ENCODE data around the gene COL27A1.
A peak's percentile ranks its signal among the peaks of the same experiment; 100 is the strongest.

COL27A1 gene

DNA sequence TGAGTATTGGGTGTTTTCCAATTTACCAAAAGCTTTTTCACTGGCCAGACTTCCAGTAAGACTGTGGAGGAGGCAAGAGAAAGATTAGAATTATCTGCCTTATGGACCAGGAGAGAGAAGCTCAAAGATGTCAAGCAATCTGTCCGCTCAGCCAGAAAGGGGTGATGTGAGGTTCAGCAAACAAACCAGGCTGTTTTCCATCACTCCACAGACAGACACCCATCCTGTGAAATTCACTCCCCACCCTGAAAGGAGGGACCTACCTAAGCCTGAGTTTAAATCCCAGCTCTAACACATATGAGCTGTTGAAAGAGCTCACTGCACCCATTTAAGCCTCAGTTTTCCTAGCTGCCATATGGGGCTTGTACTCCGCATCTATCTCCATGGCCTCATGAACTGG is 14.9 kb upstream of the COL27A1 start:
- peaks cover 88% of the 10 kb centered on the region for H3K27me3 ChIP-seq (ENCODE audit: control insufficient read depth, insufficient read depth, low read length)
- no peaks in the 10 kb centered on the region for H3K36me3 ChIP-seq (ENCODE audit: insufficient read depth, low read length)
- no peak overlapping the region for H3K4me3 ChIP-seq (ENCODE audit: low read length)

DNA sequence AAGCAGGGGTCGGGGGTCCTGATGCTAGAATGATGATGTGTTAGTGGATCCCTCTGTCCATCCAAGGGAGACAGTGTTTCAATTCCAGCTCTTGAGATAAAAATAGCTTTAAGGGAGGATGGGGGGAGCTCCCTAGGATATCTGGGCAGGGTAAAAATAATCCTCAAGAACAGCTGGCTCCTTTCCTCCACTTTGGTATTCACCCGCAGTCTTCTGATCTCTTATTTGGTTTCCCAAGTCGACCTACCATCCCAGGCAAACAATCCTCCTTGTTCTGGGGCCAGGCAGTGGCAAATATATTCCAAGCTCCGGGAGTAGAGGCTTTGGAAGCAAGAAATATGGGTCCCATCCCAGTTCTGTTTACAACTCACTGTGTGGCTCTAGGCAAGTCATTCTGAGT is 14.5 kb upstream of the COL27A1 start:
- H3K4me1 ChIP-seq (ENCODE audit: control insufficient read depth, insufficient read depth, low read length) = no peaks in the 10 kb centered on the region
- H3K9ac ChIP-seq (ENCODE audit: low read depth, low read length) = no peak overlapping the region
- no peaks in the 10 kb centered on the region for H3K9me3 ChIP-seq (replicated peaks; ENCODE audit: low read length)
- H3K4me3 ChIP-seq (ENCODE audit: low read length) = no peak overlapping the region
- no peak overlapping the region for H3K4me2 ChIP-seq (ENCODE audit: low read length)
- H3K27me3 ChIP-seq (ENCODE audit: control insufficient read depth, insufficient read depth, low read length) = peaks cover 85% of the 10 kb centered on the region
- no peaks in the 10 kb centered on the region for H3K36me3 ChIP-seq (ENCODE audit: insufficient read depth, low read length)

More for the DNA sequence above, 14.9 kb upstream of the COL27A1 start:
- H3K4me1 ChIP-seq (ENCODE audit: control insufficient read depth, insufficient read depth, low read length) = no peaks in the 10 kb centered on the region
- no peak overlapping the region for H3K9ac ChIP-seq (ENCODE audit: low read depth, low read length)
- no peaks in the 10 kb centered on the region for H3K9me3 ChIP-seq (replicated peaks; ENCODE audit: low read length)
- H3K4me2 ChIP-seq (ENCODE audit: low read length) = no peak overlapping the region

DNA sequence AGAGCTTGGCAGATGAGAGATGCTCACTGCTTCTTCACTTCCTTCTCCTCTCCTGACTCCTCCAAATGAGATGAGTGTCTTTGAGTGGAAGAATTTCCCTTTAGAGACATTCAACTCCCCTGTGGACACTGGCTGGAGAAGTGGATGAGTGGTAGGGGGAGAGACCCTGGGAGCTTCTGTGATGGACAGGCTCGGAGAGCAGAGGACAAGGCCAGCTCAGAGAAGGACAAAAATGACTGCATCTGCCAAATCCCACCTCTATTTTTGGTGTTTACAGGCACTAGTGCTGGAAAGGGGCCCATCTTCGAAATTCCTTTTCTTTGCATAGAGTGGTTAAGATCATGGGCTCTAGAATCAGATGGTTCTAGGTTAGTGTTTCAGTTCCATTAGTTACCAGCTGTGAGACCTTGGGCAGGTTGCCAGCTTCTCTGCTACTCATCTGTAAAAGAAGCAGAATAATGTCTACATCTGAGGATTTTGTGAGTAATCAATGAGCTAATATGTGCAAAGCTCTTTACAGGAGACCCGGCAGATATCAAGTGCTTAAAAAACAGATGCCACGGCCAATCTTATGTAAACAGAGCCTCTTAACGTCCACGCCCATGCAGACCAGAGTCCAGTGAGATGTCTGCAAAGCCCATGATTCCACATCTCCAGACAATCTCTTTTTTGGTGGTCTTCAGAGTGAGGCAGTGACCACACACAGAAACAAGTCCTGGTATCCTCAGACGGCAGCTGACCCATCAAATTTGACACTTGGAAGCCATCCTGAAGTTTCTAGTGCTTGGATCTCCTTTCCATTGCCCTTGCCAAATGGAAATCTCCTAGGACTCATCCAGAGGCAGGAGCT is 13.6 kb upstream of the COL27A1 start:
- H3K4me2 ChIP-seq (ENCODE audit: low read length) = no peak overlapping the region
- H3K4me3 ChIP-seq (ENCODE audit: low read length) = no peak overlapping the region
- H3K27me3 ChIP-seq (ENCODE audit: control insufficient read depth, insufficient read depth, low read length) = peaks cover 85% of the 10 kb centered on the region

DNA sequence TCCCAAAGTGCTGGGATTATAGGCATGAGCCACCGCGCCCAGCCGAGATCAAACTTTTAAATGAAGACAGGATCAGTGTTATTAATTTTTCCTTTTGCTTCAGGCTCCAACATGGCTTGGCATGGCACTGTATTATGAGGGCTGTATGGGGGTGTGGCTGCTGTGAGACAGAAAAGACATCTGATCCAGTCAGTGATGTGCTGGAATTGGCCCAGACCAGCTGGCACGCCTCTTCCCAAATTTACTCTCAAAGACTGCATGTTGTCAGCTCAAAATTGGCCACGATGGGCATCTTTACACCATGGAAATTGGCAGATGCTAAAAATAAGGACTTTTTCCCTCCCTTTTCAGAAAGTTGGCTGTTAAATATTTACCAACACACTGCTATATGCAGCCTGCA is 12.1 kb upstream of the COL27A1 start:
- no peak overlapping the region for H3K4me3 ChIP-seq (ENCODE audit: low read length)
- peaks cover 83% of the 10 kb centered on the region for H3K27me3 ChIP-seq (ENCODE audit: control insufficient read depth, insufficient read depth, low read length)
- H3K9ac ChIP-seq (ENCODE audit: low read depth, low read length) = no peak overlapping the region
- no peaks in the 10 kb centered on the region for H3K36me3 ChIP-seq (ENCODE audit: insufficient read depth, low read length)
- H3K4me2 ChIP-seq (ENCODE audit: low read length) = no peak overlapping the region
- H3K4me1 ChIP-seq (ENCODE audit: control insufficient read depth, insufficient read depth, low read length) = no peaks in the 10 kb centered on the region
- H3K9me3 ChIP-seq (replicated peaks; ENCODE audit: low read length) = no peaks in the 10 kb centered on the region

More for the DNA sequence above, 13.6 kb upstream of the COL27A1 start:
- Histone ChIP-seq H3K36me3 (ENCODE audit: insufficient read depth, low read length) (no peaks in the 10 kb centered on the region), H3K4me1 (ENCODE audit: control insufficient read depth, insufficient read depth, low read length) (no peaks in the 10 kb centered on the region), H3K9me3 (replicated peaks; ENCODE audit: low read length) (no peaks in the 10 kb centered on the region), H3K9ac (ENCODE audit: low read depth, low read length) (no peak overlapping the region)

DNA sequence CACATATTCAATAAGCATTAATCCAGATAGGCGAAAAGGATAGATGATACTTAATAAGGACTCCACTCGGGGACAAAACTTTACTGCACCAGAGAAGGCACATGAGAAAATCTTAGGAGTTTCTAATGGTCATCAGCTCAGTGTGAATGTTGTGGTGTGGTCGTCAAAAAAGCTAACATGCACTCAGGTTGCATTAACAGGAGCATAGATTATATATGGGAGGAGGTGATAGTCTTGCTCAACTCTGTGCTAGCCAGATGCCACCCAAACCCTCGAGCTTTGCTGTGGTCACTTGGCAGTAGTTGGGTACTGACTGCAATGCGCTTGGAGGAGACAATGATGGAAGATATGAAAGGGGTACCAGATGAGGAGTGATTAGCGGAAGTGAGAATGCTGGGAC is 8.6 kb upstream of the COL27A1 start:
- Histone ChIP-seq H3K36me3 (ENCODE audit: insufficient read depth, low read length) (no peaks in the 10 kb centered on the region), H3K4me3 (ENCODE audit: low read length) (no peak overlapping the region), H3K4me2 (ENCODE audit: low read length) (no peak overlapping the region), H3K9ac (ENCODE audit: low read depth, low read length) (no peak overlapping the region), H3K4me1 (ENCODE audit: control insufficient read depth, insufficient read depth, low read length) (no peaks in the 10 kb centered on the region), H3K9me3 (replicated peaks; ENCODE audit: low read length) (no peaks in the 10 kb centered on the region), H3K27me3 (ENCODE audit: control insufficient read depth, insufficient read depth, low read length) (peaks cover 59% of the 10 kb centered on the region)

DNA sequence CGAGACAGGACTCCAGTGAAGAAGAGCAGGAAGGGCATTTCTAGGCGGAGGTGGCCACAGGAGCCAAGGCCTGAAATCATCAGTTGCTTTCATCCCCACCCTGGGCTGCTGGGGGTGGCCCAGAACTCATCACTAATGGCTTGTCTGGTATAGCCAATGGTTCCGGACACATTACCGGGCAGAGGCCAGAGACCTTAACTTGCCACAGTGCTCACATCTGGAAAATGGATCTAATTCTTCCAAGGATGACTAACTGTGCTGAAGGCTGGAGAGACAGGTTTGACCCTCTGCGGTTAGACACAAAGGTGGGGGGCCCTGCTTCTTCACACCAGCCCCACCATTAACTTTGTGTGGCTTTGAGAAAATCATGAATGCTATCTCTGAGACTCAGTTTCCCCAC is 6.2 kb upstream of the COL27A1 start:
- H3K27me3 ChIP-seq (ENCODE audit: control insufficient read depth, insufficient read depth, low read length) = peaks cover 61% of the 10 kb centered on the region
- no peaks in the 10 kb centered on the region for H3K36me3 ChIP-seq (ENCODE audit: insufficient read depth, low read length)

DNA sequence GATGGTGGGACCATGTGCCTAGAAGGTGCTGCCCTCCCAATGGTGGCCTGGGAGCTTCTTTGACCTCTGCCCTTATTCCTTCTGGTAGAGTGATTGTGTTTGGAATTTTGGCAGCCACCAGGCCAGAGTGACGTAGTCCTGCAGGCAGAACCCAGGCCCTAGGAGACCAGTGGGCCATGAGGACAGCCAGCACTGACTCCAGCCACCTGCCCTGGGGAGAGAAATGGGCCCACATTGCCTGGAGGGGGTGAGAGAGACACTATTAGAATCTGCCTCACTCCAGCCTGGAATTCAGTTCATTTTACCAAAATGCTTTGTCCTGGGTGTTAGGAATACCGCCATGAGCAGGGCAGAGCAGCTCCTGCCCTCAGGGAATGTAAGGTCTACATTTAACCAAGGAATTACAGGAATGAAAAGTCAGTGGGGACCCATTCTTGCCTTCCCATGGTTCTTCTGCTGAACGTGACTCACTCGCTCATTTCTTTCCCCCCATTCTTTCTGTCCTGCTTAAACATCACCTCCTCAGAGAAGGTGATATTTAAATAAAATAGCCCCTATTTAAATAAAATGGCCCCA is 5.5 kb upstream of the COL27A1 start:
- H3K4me2 ChIP-seq (ENCODE audit: low read length) = no peak overlapping the region
- H3K27me3 ChIP-seq (ENCODE audit: control insufficient read depth, insufficient read depth, low read length) = peaks cover 61% of the 10 kb centered on the region
- no peak overlapping the region for H3K4me3 ChIP-seq (ENCODE audit: low read length)
- H3K4me1 ChIP-seq (ENCODE audit: control insufficient read depth, insufficient read depth, low read length) = peaks cover 14% of the 10 kb centered on the region
- no peaks in the 10 kb centered on the region for H3K36me3 ChIP-seq (ENCODE audit: insufficient read depth, low read length)
- H3K9me3 ChIP-seq (replicated peaks; ENCODE audit: low read length) = no peaks in the 10 kb centered on the region
- H3K9ac ChIP-seq (ENCODE audit: low read depth, low read length) = no peak overlapping the region

More for the DNA sequence above, 6.2 kb upstream of the COL27A1 start:
- Histone ChIP-seq H3K9me3 (replicated peaks; ENCODE audit: low read length) (no peaks in the 10 kb centered on the region), H3K4me2 (ENCODE audit: low read length) (no peak overlapping the region), H3K4me3 (ENCODE audit: low read length) (no peak overlapping the region), H3K4me1 (ENCODE audit: control insufficient read depth, insufficient read depth, low read length) (peaks cover 7% of the 10 kb centered on the region), H3K9ac (ENCODE audit: low read depth, low read length) (no peak overlapping the region)

DNA sequence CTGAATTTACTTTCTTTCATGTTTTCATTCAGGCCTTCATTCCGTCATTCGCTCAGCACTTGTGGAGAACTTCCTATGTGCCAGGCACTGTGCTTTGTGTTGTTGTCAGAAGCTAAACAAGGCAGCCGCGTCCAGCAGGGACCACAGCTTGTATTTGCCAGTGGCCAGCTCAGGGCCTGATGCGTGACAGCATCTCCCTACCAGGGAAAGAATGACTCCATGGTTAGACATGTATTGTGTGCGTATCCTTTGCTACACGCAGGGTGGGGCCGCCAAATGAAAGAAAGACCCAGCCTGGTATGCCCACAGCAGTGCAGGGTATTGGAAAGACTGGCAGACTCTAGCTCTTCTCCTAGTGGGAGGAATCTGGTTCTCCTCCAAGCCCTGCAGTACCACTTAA is 4.7 kb upstream of the COL27A1 start:
- Histone ChIP-seq H3K9ac (ENCODE audit: low read depth, low read length) (no peak overlapping the region), H3K4me1 (ENCODE audit: control insufficient read depth, insufficient read depth, low read length) (peaks cover 17% of the 10 kb centered on the region), H3K4me2 (ENCODE audit: low read length) (no peak overlapping the region), H3K36me3 (ENCODE audit: insufficient read depth, low read length) (no peaks in the 10 kb centered on the region), H3K27me3 (ENCODE audit: control insufficient read depth, insufficient read depth, low read length) (peaks cover 55% of the 10 kb centered on the region), H3K4me3 (ENCODE audit: low read length) (no peak overlapping the region), H3K9me3 (replicated peaks; ENCODE audit: low read length) (no peaks in the 10 kb centered on the region)

DNA sequence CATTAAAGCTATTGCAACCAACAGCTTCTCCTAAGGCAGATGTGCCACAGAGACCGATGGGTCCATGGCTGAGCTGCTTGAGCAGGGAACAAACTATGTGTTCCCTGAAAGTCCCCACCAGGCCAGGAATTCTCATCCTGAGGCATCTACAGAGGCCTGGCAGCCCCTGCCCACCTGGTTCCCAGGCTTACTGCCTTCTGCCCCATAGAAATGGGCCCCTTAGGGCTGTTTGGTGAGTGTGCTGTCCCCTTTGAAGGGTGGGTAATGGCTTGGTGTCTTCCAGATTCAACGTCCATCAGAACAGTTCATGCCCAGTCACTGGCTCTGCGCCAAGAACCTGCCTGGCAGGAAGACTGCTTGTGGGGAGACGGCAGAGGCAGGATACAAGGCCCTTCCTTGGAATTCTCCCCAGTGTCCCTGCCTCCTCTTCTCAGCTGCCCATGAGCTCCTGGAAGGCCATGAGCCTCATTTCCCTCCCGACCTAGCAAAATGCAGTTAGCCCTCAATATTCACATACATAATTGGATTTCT is 3.8 kb upstream of the COL27A1 start:
- Histone ChIP-seq H3K27me3 (ENCODE audit: control insufficient read depth, insufficient read depth, low read length) (peaks cover 51% of the 10 kb centered on the region), H3K4me2 (ENCODE audit: low read length) (no peak overlapping the region), H3K9ac (ENCODE audit: low read depth, low read length) (no peak overlapping the region), H3K9me3 (replicated peaks; ENCODE audit: low read length) (no peaks in the 10 kb centered on the region), H3K36me3 (ENCODE audit: insufficient read depth, low read length) (no peaks in the 10 kb centered on the region), H3K4me1 (ENCODE audit: control insufficient read depth, insufficient read depth, low read length) (peaks cover 19% of the 10 kb centered on the region), H3K4me3 (ENCODE audit: low read length) (no peak overlapping the region)

DNA sequence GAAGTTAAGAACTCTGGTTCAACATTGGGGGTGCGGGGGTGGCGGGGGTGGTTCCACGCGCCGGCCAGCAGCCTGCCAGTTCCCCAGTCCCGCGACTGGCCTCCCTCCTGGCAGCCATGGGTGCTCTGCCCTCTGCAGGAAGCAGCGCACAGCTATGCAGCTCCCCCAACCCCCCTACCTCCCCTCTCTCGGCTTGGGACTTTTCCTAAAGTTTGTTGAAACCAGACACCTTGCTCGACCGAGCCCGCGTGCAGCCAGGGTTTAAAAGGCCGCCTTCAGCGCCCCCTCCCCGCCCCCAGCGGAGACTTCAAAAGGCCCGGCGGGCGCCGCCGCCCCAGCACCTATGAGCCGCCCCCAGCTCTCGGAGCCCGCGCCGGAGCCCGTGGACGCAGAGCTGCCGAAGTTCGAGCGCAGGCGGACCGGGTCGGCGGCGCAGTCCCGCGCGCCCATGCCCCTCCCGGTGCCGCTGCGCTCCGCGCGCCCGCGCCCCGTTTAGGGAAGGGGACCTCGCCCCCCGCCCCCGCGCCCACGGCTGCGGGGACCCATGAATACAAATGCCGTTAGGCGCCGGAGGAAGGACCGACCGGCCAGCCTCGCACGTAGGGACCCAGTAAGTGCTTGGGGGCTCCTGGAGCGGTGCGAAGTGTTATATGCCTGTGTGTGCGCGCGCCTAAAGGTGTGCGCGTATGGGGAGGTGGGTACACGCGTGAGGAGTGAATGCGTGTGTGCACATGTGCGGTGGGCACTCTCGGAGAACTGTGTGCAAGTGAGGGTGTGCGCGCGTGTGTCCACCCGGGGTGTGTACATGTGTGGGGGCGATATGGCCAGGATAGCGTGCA is 1.4 kb upstream of the COL27A1 start:
- Histone ChIP-seq H3K27me3 (ENCODE audit: control insufficient read depth, insufficient read depth, low read length) (peaks cover 35% of the 10 kb centered on the region), H3K9me3 (replicated peaks; ENCODE audit: low read length) (no peaks in the 10 kb centered on the region), H3K4me3 (ENCODE audit: low read length) (peak overlapping the region; percentile 59), H3K9ac (ENCODE audit: low read depth, low read length) (no peak overlapping the region), H3K4me2 (ENCODE audit: low read length) (peak overlapping the region; percentile 93), H3K4me1 (ENCODE audit: control insufficient read depth, insufficient read depth, low read length) (peaks cover 30% of the 10 kb centered on the region), H3K36me3 (ENCODE audit: insufficient read depth, low read length) (no peaks in the 10 kb centered on the region)

DNA sequence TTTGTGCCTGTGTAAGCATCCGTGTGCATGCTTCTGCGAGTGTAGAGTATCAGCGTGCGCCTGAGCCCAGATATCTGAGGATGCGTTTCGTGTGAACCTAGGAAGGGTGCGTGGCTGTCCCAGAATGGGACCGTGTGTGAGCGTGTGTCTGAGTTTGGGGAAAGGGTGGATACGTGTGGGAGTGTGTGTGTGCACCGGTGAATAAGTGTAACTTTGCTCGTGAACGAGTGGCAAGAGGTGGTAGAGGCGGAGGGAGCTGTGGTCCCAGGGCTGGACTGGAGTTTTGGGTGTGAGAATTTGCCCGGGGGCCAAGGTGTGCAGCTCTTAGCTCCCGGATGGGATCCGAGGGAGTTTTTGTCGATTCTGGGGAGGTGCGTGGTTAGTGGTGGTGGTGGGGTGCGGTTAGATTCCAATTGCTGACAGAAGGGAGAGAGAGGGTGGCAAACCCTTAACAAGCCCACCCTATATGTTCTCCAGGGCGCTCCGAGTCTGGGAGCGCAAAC is 686 bp upstream of the COL27A1 start:
- Histone ChIP-seq H3K4me1 (ENCODE audit: control insufficient read depth, insufficient read depth, low read length) (peaks cover 30% of the 10 kb centered on the region), H3K36me3 (ENCODE audit: insufficient read depth, low read length) (no peaks in the 10 kb centered on the region), H3K27me3 (ENCODE audit: control insufficient read depth, insufficient read depth, low read length) (peaks cover 32% of the 10 kb centered on the region), H3K4me3 (ENCODE audit: low read length) (peak overlapping the region; percentile 59), H3K9ac (ENCODE audit: low read depth, low read length) (no peak overlapping the region), H3K9me3 (replicated peaks; ENCODE audit: low read length) (no peaks in the 10 kb centered on the region), H3K4me2 (ENCODE audit: low read length) (peak overlapping the region; percentile 93)

Measured in skeletal muscle satellite cell (primary cell).